H1 (cell line): ENCODE measurements around the gene DNASE1L1.

Experiments
- ATF3 ChIP-seq: IDR thresholded peaks from 2 replicates; pipeline ENCODE4 v1.6.1; 2011; ENCODE audit warnings: low read depth, mild to moderate bottlenecking, low read length; ENCODE audit not compliant: insufficient read depth
- EP300 ChIP-seq, 2 experiments: IDR thresholded peaks; 1 replicate in 1 of 2; 2 replicates in 1 of 2; pipeline ENCODE4 v1.6.1; 2011 to 2012; ENCODE audit warnings: low read depth in 2 of 2, low read length in 2 of 2, mild to moderate bottlenecking in 2 of 2, borderline replicate concordance in 1 of 2, inconsistent platforms in 1 of 2, moderate library complexity in 1 of 2
- JUND ChIP-seq: IDR thresholded peaks from 2 replicates; pipeline ENCODE4 v1.6.1; 2011; ENCODE audit warnings: mild to moderate bottlenecking, improper control_type of control experiment, low read length
- POLR2A ChIP-seq, 2 experiments: IDR thresholded peaks; 1 replicate in 1 of 2; 2 replicates in 1 of 2; pipeline ENCODE4 v1.6.1; 2011; ENCODE audit warnings: low read depth in 2 of 2, low read length in 2 of 2, mild to moderate bottlenecking in 2 of 2; ENCODE audit errors: control extremely low read depth in 1 of 2

DNA sequence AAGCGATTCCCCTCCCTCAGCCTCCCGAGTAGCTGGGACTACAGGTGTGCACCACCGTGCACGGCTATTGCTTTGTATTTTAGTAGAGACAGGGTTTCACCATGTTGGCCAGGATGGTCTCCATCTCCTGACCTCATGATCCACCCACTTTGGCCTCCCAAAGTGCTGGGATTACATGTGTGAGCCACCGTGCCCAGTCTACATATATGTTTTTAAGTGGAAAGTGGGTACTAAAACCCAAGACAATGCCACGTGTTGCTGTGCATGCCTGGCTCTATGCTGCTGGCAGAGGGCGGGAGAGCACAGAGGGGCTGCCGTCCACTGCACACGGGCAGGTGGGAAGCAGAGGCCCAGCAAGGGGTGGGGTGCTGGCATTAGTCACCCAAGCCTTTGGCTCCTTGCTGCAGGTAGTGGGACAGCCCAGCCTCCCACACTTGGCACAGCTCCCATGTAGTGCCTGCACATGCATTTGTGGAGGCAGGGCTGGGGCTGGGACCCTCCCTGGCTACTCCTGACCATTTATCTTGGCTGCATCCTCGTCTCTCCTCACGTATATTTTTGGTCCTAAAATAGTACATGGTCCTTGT, 26.5 kb downstream of the DNASE1L1 start:
- TF ChIP-seq POLR2A (IDR thresholded peaks at IDR 0.05; ENCODE audit: control extremely low read depth in 1 of 2, low read depth in 2 of 2, low read length in 2 of 2): peak in 1 of 2 experiments; percentile 42; a peak in 1 of 3 replicates
- no peak for TF ChIP-seq EP300 (IDR thresholded peaks at IDR 0.05; ENCODE audit: borderline replicate concordance in 1 of 2, low read depth in 2 of 2, low read length in 2 of 2)
- no peak for TF ChIP-seq ATF3
- no peak for TF ChIP-seq JUND
